HG03103 (cell line): ENCODE measurements around the gene CHP2.
"Not testable (repeated sequence)": the region's sequence is repeated elsewhere in the genome, so short reads cannot be mapped to it uniquely, and the experiment has no call there.

Experiments used
- ATAC-seq: cut with Tn5 transposase; IDR thresholded peaks from one replicate; pipeline ENCODE4 v1.9.1; 2021; ENCODE audit warnings: low read depth; ENCODE audit not compliant: unreplicated experiment

The CHP2 gene

GRCh38 chr16:23742766-23743165 lies 12.1 kb upstream of the CHP2 start:
- no peak for ATAC-seq

DNA sequence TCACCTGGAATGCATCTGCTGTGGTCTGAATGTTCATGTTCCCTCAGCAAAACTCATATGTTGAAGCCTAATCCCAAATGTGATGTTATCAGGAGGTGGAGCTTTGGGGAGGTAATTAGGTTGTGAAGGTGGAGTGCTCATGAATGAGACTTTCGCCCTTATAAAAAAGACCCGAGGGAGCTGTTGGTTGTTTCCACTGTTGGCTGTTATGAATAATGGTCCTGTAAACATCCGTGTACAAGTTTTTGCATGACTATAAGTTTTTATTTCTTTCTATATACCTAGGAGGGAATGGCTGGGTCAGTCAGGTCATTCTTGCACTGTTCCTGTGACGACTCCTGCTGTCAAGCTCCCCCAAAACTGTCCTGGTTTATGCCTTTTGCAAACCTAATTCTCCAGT lies 9.6 kb upstream of the CHP2 start:
- ATAC-seq: no peak

DNA sequence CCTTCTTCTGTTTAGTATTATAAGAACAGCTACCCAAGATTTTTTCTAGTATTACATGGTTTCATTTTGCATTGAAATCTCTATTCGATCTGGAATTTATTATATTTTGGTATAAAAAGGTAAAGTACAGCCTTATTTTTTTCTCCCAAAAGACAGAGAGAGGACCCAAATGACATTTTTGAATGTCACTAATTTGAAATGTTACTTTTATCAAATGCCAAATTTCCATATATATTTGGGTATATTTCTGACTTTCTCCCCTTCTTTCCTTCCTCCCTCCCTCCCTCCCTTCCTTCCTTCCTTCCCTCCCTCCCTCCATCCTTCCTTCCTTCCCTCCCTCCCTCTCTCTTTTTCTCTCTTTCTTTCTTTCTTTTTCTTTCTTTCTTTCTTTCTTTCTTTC lies 6.2 kb upstream of the CHP2 start:
- ATAC-seq: no peak

- not testable (repeated sequence) for ATAC-seq
Measured at GRCh38 chr16:23751053-23751452, 3.8 kb upstream of the CHP2 start.

GRCh38 chr16:23753908-23754593 lies 775 bp upstream of the CHP2 start:
- no peak for ATAC-seq

DNA sequence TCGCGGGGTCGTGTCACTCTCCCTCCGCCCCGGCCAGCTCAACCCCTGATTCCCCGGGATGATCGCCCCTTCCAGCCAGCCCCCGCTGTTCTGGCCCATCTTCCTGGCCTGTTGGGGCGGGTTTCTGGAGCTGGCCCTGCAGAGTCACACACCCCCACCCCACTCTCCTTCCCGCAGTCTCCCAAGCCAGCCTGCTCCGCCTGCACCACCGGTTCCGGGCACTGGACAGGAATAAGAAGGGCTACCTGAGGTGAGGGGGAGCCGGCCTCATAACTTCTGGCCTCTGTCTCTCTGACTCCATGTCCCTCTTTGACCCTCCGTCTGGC lies 621 bp downstream of the CHP2 start:
- ATAC-seq: no peak

DNA sequence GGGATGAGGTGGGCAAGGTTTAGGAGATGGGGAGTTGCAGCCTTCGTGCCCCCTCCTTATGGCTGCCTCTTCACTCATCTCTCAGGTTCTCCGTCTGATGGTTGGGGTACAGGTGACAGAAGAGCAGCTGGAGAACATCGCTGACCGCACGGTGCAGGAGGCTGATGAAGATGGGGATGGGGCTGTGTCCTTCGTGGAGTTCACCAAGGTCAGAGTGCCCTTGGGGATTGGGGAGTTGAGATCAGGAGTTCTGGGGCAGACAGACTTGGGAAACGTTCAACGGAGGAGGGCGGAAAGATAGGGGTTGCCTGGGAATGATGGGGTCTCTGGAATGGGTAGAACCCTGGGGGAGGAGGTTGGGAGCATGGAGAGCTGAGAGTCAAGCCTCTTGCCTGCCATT lies 2.3 kb downstream of the CHP2 start:
- no peak for ATAC-seq

- ATAC-seq: no peak
Measured at GRCh38 chr16:23757937-23758619, 3.3 kb downstream of the CHP2 start.

DNA sequence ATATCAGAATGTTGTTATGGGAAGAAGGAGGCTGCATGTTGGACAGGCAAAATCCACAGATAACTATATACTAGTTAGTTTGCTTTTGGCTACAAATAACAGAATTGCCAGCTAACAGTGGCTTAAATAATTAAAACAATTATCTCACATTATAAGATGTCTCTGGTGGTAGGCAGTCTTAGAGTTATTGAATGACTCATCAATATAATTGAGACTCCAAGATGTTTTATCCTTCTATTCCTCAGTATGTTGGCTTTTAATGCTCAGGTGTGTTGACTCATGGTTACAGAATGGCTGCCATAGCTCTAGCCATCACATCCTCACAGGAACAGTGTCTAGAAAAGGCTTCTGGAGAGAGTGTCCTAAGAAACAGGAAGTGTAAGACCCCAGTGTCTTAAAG lies 11.1 kb downstream of the CHP2 start:
- ATAC-seq: no peak

GRCh38 chr16:23768581-23768980 lies 13.8 kb downstream of the CHP2 start:
- no peak for ATAC-seq

GRCh38 chr16:23771027-23771426 lies 16.2 kb downstream of the CHP2 start:
- ATAC-seq: no peak

GRCh38 chr16:23771642-23772041 lies 16.8 kb downstream of the CHP2 start:
- no peak for ATAC-seq

GRCh38 chr16:23773339-23773738 lies 18.5 kb downstream of the CHP2 start:
- no peak for ATAC-seq

- no peak for ATAC-seq
Measured at GRCh38 chr16:23781176-23781575, 26.4 kb downstream of the CHP2 start.

- no peak for ATAC-seq
Measured at GRCh38 chr16:23784811-23785447, 30.1 kb downstream of the CHP2 start.

DNA sequence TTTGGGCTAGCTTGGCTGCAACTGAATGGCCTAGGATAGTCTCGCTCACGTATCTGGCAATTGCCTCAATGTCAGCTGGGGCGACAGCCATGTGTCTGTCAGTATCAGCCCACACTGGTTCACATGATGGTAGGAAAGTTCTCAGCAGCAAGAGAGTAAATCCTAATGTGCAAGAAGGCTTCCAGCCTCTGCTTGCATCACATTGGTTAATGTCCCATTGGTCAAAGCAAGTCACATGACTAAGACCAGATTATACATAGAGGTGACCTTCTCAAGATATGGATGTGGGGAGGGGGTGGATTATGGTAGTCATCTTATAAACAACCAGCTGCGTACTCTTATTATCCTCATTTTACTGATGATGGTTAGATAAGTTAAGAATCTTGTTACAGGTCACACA lies 31.0 kb downstream of the CHP2 start:
- no peak for ATAC-seq

DNA sequence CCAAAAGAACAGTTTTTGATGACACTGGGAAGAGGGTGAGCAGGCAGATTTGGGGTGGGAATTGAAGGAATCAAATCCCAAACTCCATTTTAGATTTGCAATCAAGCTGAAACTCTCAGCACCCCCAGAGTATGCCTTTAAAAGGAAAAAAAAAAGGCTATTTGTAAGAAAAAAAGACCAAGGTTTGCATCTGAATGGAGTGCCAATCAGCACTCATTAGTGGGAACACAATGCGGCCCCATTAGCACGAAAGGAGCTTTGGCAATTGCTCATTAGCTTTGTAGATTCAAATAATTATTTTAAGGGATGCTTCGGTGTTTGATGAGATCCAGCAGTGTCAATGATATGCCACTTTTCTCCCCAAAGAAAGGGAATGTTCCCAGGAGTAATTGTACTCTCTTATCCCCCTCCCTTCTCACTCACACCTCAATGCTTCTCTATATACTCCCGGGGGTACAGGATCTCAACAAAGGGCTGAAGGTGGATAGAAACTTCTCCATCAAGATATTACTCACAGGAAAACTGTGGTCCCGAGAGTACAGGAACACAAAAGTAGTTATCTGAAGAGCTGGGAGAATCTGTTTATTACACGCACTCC lies 32.2 kb downstream of the CHP2 start:
- ATAC-seq: no peak

GRCh38 chr16:23788685-23789084 lies 33.9 kb downstream of the CHP2 start:
- ATAC-seq: no peak

- no peak for ATAC-seq
Measured at GRCh38 chr16:23795378-23795777, 40.6 kb downstream of the CHP2 start.

DNA sequence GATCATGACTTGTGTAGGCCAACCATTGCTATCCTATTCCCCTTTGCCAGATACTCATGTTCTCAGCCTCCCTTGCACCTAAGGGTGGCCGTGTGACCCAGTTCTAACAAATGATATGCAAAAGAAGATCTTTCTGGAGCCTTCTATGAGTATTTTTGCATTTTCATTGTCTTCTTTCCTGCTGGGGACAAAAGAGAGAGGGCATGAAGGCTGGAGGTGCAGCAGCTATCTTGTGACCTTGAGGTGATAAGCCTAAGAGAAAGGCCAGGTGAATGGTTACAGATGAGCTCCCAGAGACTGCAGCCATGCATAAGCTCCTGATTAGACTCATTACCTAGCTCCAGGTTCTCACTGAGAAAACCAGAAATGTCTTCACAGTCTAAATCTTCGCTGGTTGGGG lies 42.1 kb downstream of the CHP2 start:
- ATAC-seq: no peak

DNA sequence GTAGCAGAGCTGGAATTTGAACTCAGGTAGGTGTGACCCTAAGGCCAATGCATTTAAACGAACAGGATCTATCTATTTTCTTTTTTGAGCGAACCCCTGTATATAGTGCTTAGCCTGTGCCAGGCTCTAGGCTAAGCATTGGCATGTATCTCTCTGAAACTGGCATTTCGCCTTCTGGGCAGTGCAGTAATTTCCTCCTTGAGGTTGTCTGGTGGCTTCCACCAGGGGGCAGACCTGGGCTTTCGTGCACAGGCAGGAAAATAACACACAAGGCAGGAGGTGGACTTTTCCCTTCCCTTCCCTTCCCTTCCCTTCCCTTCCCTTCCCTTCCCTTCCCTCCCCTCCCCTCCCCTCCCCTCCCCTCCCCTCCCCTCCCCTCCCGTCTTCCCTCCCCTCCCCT lies 46.6 kb downstream of the CHP2 start:
- ATAC-seq: no peak

GRCh38 chr16:23802776-23803175 lies 48.0 kb downstream of the CHP2 start:
- no peak for ATAC-seq
